Tibial nerve (tissue), 4 donors: ENCODE measurements around the gene AOC2.
"Not testable (repeated sequence)": the region's sequence is repeated elsewhere in the genome, so short reads cannot be mapped to it uniquely, and the experiment has no call there.

Experiments used
- CTCF ChIP-seq, 5 experiments: fragments of 200-600 bp in 3 of 5; fragments of 450-650 bp in 2 of 5; sonication (generic) in 3 of 5; IDR thresholded peaks; one replicate each; pipeline ENCODE4 v1.5.1; 2016 to 2019; ENCODE audit warnings: antibody characterized with exemption in 5 of 5, mild to moderate bottlenecking in 3 of 5, moderate library complexity in 2 of 5
- EP300 ChIP-seq, 2 donors: sonication (generic); formaldehyde crosslinking; IDR thresholded peaks; one replicate each; pipeline ENCODE4 v1.6.1; 2017; ENCODE audit warnings: antibody characterized with exemption in 2 of 2, mild to moderate bottlenecking in 1 of 2
- POLR2A ChIP-seq, 2 donors: fragments of 450-650 bp; IDR thresholded peaks; one replicate each; pipeline ENCODE4 v1.6.1; 2017; ENCODE audit warnings: antibody characterized with exemption in 2 of 2, mild to moderate bottlenecking in 2 of 2, moderate library complexity in 2 of 2

GRCh38 chr17:42856516-42856915 is 12.1 kb downstream of the AOC2 start:
- not testable (repeated sequence) for TF ChIP-seq POLR2A, CTCF, EP300 (IDR thresholded peaks at IDR 0.05)
